Right lobe of liver (tissue), 6 donors: ENCODE results near the gene CALY. TPM values are rescaled to one million over a fixed set of nuclear protein-coding genes. Genes with fewer than 3 reads are reported as not detected.

Source experiments
- ATAC-seq, 4 donors: fragments of 200-7000 bp; cut with Tn5 transposase; one replicate each; pipeline ENCODE4 v1.9.1; 2020; ENCODE audit warnings: mild to moderate bottlenecking in 4 of 4, moderate library complexity in 4 of 4
- DNase-seq, 3 donors: peaks; one replicate each; pipeline ENCODE4 v3.0.0-alpha.2; 2020
- H3K27ac ChIP-seq, 3 donors: fragments of 200-600 bp; one replicate each; pipeline ENCODE4 v1.8.0; 2022
- H3K27me3 ChIP-seq, 2 donors: fragments of 200-600 bp; one replicate each; pipeline ENCODE4 v1.8.0; 2022
- H3K36me3 ChIP-seq, 4 donors: fragments of 200-600 bp; sonication (generic) in 1 of 4; one replicate each; pipeline versions ENCODE4 v1.5.1 to v1.8.0; 2017 to 2022; ENCODE audit warnings: control low read depth in 1 of 4
- H3K4me1 ChIP-seq, 4 donors: fragments of 200-600 bp; sonication (generic) in 1 of 4; one replicate each; pipeline versions ENCODE4 v1.5.1 to v1.8.0; 2017 to 2022; ENCODE audit warnings: control low read depth in 1 of 4
- H3K4me3 ChIP-seq, 3 donors: fragments of 200-600 bp; one replicate each; pipeline ENCODE4 v1.8.0; 2022
- H3K9me3 ChIP-seq, 4 donors: fragments of 200-600 bp; sonication (generic) in 1 of 4; one replicate each; pipeline versions ENCODE4 v1.5.1 to v1.8.0; 2017 to 2022; ENCODE audit warnings: control low read depth in 1 of 4
- POLR2A ChIP-seq: fragments of 450-650 bp; IDR thresholded peaks from one replicate; pipeline ENCODE4 v1.6.1; 2017; ENCODE audit warnings: antibody characterized with exemption, mild to moderate bottlenecking
- WGBS: methylation state at CpG from one replicate; pipeline ENCODE4 v1.1.6; 2018; ENCODE audit warnings: low coverage, low lambda C conversion rate; ENCODE audit not compliant: insufficient coverage; ENCODE audit errors: missing lambda C conversion rate; 5-methylcytosine and 5-hydroxymethylcytosine counted together
- intact Hi-C, 2 donors: fragments of 100-400 bp; cut with DNase I; formaldehyde crosslinking; loops; one replicate each; pipeline versions ENCODE4 v1.11.2 to v1.14.1; 2022
- total RNA-seq, 6 experiments: library from RNA; depleted of rRNA in 2 of 6; stranded (reverse); fragments of >200 nt in 2 of 6; fragmentation: NEBNext Ultra II Directional in 3 of 6; extraction: Animal tissue kit (Norgen Biotek cat#: 25700) in 3 of 6; gene quantifications; one replicate each; pipeline versions ENCODE4 v1.1.0 to v1.2.4, GENCODE V29; 2016 to 2023
- TF ChIP-seq, protein P1 (sequence below), 4 donors: fragments of 200-600 bp in 3 of 4; fragments of 450-650 bp in 1 of 4; IDR thresholded peaks; one replicate each; pipeline versions ENCODE4 v1.5.1 to v1.8.0; 2016 to 2022; ENCODE audit warnings: antibody characterized with exemption in 4 of 4, mild to moderate bottlenecking in 2 of 4
- donor health status: DM: no; HTN: yes; CAD: no.
- donor health status: DM: no; HTN: no; CAD: no.
- donor health status: DM: no; HTN: no; CAD: no.
- donor health status: DM: no; HTN: yes; CAD: no.
- donor health status: DM: no; HTN: yes; CAD: no.

Gene CALY
- total RNA-seq, 6 experiments from 2014 or later = not detected

DNA sequence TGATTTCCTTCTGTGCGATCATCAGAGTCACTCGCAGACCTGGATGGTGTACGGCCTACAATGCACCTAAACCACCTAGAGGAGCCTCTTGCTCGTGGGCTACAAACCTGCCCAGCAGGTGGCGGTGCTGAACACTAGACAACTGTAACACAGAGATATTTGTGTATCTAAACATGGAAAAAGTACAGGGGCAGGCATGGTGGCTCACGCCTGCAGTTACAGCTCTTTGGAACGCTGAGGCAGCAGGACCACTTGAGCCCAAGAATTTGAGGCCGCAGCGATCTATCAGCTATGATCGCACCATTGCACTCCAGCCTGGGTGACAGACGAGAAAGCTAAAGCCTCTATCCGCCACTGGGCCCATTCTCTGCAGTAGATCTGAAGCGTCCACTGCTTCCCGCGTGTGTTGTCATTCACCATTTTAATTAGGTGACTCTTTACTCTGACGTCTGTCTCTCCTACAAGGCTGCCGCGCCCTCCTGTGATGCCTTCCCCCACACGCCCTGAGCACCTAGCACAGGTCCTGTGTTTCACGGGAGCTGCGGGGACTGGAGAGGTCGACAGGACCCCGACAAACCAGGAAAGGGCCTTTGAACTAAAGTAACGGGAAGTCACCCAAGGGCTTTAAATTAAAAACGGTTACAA lies 28.8 kb downstream of the CALY start:
- DNase-seq (peak; percentile 86 to 88 (median 87)), ATAC-seq (peak; percentile 51 to 55 (median 52))
- no peaks in the 10 kb centered on the region for H3K27me3 ChIP-seq
- H3K4me3 ChIP-seq = peak overlapping the region; percentile 95 to 99 (median 95)
- peak overlapping the region; percentile 93 to 98 (median 96) for H3K27ac ChIP-seq
- H3K4me1 ChIP-seq = peaks cover 0 to 35% (median 9%) of the 10 kb centered on the region in 4 donors
- intact Hi-C loops = no loop called here
- no peaks in the 10 kb centered on the region for H3K9me3 ChIP-seq
- peaks cover 0 to 16% (median 6%) of the 10 kb centered on the region in 4 donors for H3K36me3 ChIP-seq
- WGBS = under 1% methylated on average over 20 of the region's 25 CpGs
- TF ChIP-seq, protein P1, sequence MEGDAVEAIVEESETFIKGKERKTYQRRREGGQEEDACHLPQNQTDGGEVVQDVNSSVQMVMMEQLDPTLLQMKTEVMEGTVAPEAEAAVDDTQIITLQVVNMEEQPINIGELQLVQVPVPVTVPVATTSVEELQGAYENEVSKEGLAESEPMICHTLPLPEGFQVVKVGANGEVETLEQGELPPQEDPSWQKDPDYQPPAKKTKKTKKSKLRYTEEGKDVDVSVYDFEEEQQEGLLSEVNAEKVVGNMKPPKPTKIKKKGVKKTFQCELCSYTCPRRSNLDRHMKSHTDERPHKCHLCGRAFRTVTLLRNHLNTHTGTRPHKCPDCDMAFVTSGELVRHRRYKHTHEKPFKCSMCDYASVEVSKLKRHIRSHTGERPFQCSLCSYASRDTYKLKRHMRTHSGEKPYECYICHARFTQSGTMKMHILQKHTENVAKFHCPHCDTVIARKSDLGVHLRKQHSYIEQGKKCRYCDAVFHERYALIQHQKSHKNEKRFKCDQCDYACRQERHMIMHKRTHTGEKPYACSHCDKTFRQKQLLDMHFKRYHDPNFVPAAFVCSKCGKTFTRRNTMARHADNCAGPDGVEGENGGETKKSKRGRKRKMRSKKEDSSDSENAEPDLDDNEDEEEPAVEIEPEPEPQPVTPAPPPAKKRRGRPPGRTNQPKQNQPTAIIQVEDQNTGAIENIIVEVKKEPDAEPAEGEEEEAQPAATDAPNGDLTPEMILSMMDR (IDR thresholded peaks at IDR 0.05) = peak; percentile 71 to 83 (median 79)
- no peak for TF ChIP-seq POLR2A

DNA sequence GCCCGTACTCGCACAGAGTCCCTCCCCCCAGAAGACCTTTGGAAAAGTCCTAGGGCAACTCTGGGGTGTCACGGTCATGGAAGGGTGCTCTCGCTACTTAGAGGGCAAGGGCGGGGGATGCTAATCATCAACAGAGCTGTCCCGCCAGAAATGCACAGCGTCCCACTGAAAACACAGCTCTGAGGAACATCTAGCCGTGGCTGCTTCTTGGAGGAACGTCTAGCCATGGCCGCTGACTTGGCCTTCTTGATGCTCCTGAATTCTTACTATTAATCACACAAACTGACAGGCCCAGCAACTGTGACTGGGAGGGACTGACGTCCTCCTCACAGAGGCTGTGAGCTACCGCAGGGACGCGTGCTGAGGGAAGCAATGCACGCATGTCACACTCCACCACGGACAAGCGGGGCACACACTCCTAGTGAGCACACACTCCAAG lies 29.7 kb downstream of the CALY start:
- DNase-seq (no peak), ATAC-seq (no peak)
- Histone ChIP-seq H3K4me1 (peaks cover 0 to 35% (median 9%) of the 10 kb centered on the region in 4 donors), H3K27me3 (no peaks in the 10 kb centered on the region), H3K36me3 (peaks cover 0 to 13% (median 5%) of the 10 kb centered on the region in 4 donors), H3K27ac (no peak overlapping the region), H3K4me3 (no peak overlapping the region), H3K9me3 (no peaks in the 10 kb centered on the region)
- WGBS = 95% methylated on average over 8 of the region's 17 CpGs
- TF ChIP-seq, protein P1 (IDR thresholded peaks at IDR 0.05) = no peak
- no peak for TF ChIP-seq POLR2A
- intact Hi-C loops = no loop called here

DNA sequence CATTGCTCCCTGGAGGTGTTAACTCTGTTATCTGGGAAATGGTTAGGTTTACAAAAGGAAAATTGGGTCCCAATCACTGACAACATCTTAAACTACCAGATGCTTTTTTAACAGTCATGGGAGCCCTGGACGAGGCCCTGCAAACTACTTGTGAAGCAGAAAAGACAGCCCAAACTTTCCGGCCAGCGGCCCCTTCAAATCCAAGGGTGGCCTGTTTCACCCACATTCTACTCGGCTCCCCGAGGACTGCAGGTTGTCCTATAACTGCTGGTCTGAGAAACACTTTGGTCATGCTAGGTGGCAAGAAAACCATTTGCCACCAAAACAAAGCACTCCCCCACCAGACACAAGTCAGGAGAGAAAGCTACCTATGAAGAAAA lies 30.6 kb downstream of the CALY start:
- Histone ChIP-seq H3K36me3 (peaks cover 0 to 4% (median 2%) of the 10 kb centered on the region in 4 donors), H3K27ac (peak overlapping the region in 2 of 3 donors; percentile 29 to 60), H3K9me3 (no peaks in the 10 kb centered on the region), H3K27me3 (no peaks in the 10 kb centered on the region), H3K4me3 (no peak overlapping the region), H3K4me1 (peaks cover 0 to 35% (median 9%) of the 10 kb centered on the region in 4 donors)
- no peak for ATAC-seq
- no peak for DNase-seq
- 90% methylated on average over 2 of the region's 5 CpGs for WGBS
- TF ChIP-seq POLR2A = no peak
- TF ChIP-seq, protein P1 (IDR thresholded peaks at IDR 0.05) = no peak
- intact Hi-C loops = no loop called here

DNA sequence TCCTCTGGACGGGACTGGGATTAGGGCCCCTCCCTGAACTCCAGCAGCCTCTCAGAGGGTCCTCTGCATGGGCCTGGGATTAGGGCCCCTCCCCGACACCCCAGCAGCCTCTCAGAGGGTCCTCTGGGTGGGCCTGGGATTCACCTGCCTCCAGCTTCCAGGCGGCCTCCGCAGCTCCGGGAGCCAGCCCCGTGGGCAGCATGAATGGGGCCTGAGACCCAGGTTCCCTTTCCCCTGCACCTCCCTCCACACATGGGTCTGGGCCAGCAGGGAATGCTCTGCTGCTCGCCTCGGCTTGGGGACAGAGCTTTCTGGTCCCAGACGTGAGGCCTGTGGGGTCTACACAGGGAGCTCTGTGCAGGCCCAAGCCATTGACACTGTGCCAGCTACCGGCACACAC lies 33.5 kb downstream of the CALY start:
- DNase-seq = no peak
- H3K36me3 ChIP-seq = peaks cover 0 to 27% (median 16%) of the 10 kb centered on the region in 4 donors

More for the DNA sequence above, 33.5 kb downstream of the CALY start:
- TF ChIP-seq POLR2A = no peak
- TF ChIP-seq, protein P1 (IDR thresholded peaks at IDR 0.05) = no peak
- ATAC-seq = no peak
- no peak overlapping the region for H3K27ac ChIP-seq
- intact Hi-C loops = no loop called here
- WGBS = 67% methylated on average over 1 of the region's 10 CpGs
- no peaks in the 10 kb centered on the region for H3K27me3 ChIP-seq
- H3K4me1 ChIP-seq = peaks cover 0 to 22% (median 5%) of the 10 kb centered on the region in 4 donors
- no peak overlapping the region for H3K4me3 ChIP-seq
- no peaks in the 10 kb centered on the region for H3K9me3 ChIP-seq
